Activated T-cell treated with anti-CD3 and anti-CD28 coated beads, Interleukin-2, amount 50 U/mL, for 4 hours (primary cell): ENCODE data around the gene CCDC88B. TPM values are rescaled to one million over a fixed set of nuclear protein-coding genes. Genes with fewer than 3 reads are reported as not detected.
A peak's percentile ranks its signal among the peaks of the same experiment; 100 is the strongest.
"Not testable (repeated sequence)": the region's sequence is repeated elsewhere in the genome, so short reads cannot be mapped to it uniquely, and the experiment has no call there.

Experiments used
- ATAC-seq, 2 donors: fragments of 200-7000 bp; cut with Tn5 transposase; one replicate each; pipeline ENCODE4 v1.10.0; 2021
- DNase-seq: peaks from one replicate; pipeline ENCODE4 v3.0.0-alpha.2; 2020
- H3K27me3 Mint-ChIP-seq: one replicate; pipeline ENCODE4 v1.8.0; 2021; ENCODE audit warnings: low read depth, mixed read lengths
- H3K36me3 Mint-ChIP-seq: one replicate; pipeline ENCODE4 v1.8.0; 2022; ENCODE audit warnings: mixed read lengths; ENCODE audit not compliant: insufficient read depth
- H3K4me1 Mint-ChIP-seq: one replicate; pipeline ENCODE4 v1.8.0; 2021; ENCODE audit warnings: low read depth, mixed read lengths
- H3K4me3 Mint-ChIP-seq: one replicate; pipeline ENCODE4 v1.8.0; 2021; ENCODE audit warnings: mild to moderate bottlenecking, moderate library complexity, mixed read lengths
- H3K9me3 Mint-ChIP-seq: one replicate; pipeline ENCODE4 v1.8.0; 2021; ENCODE audit warnings: mixed read lengths
- total RNA-seq, 3 donors: library from RNA; stranded (reverse); gene quantifications; one replicate each; pipeline ENCODE4 v1.2.1, GENCODE V29; 2021

The CCDC88B gene
- total RNA-seq, 3 donors from 2014 or later = 87.4 to 97.9 (median 96.2) TPM

GRCh38 chr11:64298966-64299846 lies 40.8 kb upstream of the CCDC88B start:
- ATAC-seq (no peak), DNase-seq (no peak)
- Mint-ChIP-seq H3K4me1 (peaks cover 24% of the 10 kb centered on the region), H3K27me3 (peaks cover 65% of the 10 kb centered on the region), H3K36me3 (no peaks in the 10 kb centered on the region), H3K9me3 (no peaks in the 10 kb centered on the region), H3K4me3 (peak overlapping the region; percentile 13)

GRCh38 chr11:64299847-64300648 lies 40.0 kb upstream of the CCDC88B start, which contains the start of gene CATSPERZ:
Gene CATSPERZ, plus strand, starts transcription at chr11:64300358. Its CDS starts 53 bp downstream, at chr11:64300411.
- DNase-seq (no peak), ATAC-seq (no peak)
- H3K9me3 Mint-ChIP-seq = no peaks in the 10 kb centered on the region
- H3K36me3 Mint-ChIP-seq = no peaks in the 10 kb centered on the region
- H3K4me1 Mint-ChIP-seq = peaks cover 28% of the 10 kb centered on the region
- H3K27me3 Mint-ChIP-seq = peaks cover 59% of the 10 kb centered on the region
- peak within 1 kb of the TSS; percentile 66 for H3K4me3 Mint-ChIP-seq

- Mint-ChIP-seq H3K27me3 (peaks cover 27% of the 10 kb centered on the region), H3K36me3 (peaks cover 7% of the 10 kb centered on the region), H3K4me1 (peaks cover 33% of the 10 kb centered on the region), H3K4me3 (no peak overlapping the region), H3K9me3 (no peaks in the 10 kb centered on the region)
- no peak for ATAC-seq
- no peak for DNase-seq
Observed at GRCh38 chr11:64303109-64304031, 36.6 kb upstream of the CCDC88B start.

GRCh38 chr11:64304032-64304315 lies 36.0 kb upstream of the CCDC88B start:
- Mint-ChIP-seq H3K4me1 (peaks cover 33% of the 10 kb centered on the region), H3K9me3 (no peaks in the 10 kb centered on the region), H3K36me3 (peaks cover 7% of the 10 kb centered on the region), H3K4me3 (peak overlapping the region; percentile 88), H3K27me3 (peaks cover 21% of the 10 kb centered on the region)
- DNase-seq (no peak), ATAC-seq (no peak)

GRCh38 chr11:64304316-64305072 lies 35.5 kb upstream of the CCDC88B start:
- peaks cover 19% of the 10 kb centered on the region for H3K27me3 Mint-ChIP-seq
- H3K4me1 Mint-ChIP-seq = peaks cover 33% of the 10 kb centered on the region
- ATAC-seq (peak; percentile 35 to 37), DNase-seq (peak; percentile 96)
- peaks cover 7% of the 10 kb centered on the region for H3K36me3 Mint-ChIP-seq
- no peaks in the 10 kb centered on the region for H3K9me3 Mint-ChIP-seq
- peak overlapping the region; percentile 88 for H3K4me3 Mint-ChIP-seq

- Mint-ChIP-seq H3K4me3 (peak within 1 kb of the TSS; percentile 99), H3K36me3 (peaks cover 7% of the 10 kb centered on the region), H3K4me1 (peaks cover 31% of the 10 kb centered on the region), H3K9me3 (no peaks in the 10 kb centered on the region), H3K27me3 (peaks cover 12% of the 10 kb centered on the region)
- DNase-seq (peak; percentile 100), ATAC-seq (peak; percentile 78 to 80)
Observed at GRCh38 chr11:64305075-64305690, 34.8 kb upstream of the CCDC88B start, which contains the start of gene ESRRA. Gene ESRRA, plus strand, starts transcription at chr11:64305524. Its CDS starts 1,656 bp downstream, at chr11:64307180.

- Mint-ChIP-seq H3K36me3 (peaks cover 7% of the 10 kb centered on the region), H3K4me3 (peak overlapping the region; percentile 99), H3K9me3 (no peaks in the 10 kb centered on the region), H3K4me1 (peaks cover 25% of the 10 kb centered on the region), H3K27me3 (peaks cover 5% of the 10 kb centered on the region)
- ATAC-seq (peak; percentile 17 to 19), DNase-seq (peak; percentile 70)
Observed at GRCh38 chr11:64305691-64306562, 34.1 kb upstream of the CCDC88B start.

- Mint-ChIP-seq H3K27me3 (peaks cover 4% of the 10 kb centered on the region), H3K9me3 (no peaks in the 10 kb centered on the region), H3K36me3 (peaks cover 7% of the 10 kb centered on the region), H3K4me1 (peaks cover 26% of the 10 kb centered on the region), H3K4me3 (peak overlapping the region; percentile 99)
- ATAC-seq (no peak), DNase-seq (no peak)
Observed at GRCh38 chr11:64306563-64306875, 33.5 kb upstream of the CCDC88B start.

- Mint-ChIP-seq H3K27me3 (peaks cover under 1% of the 10 kb centered on the region), H3K36me3 (peaks cover 7% of the 10 kb centered on the region), H3K9me3 (no peaks in the 10 kb centered on the region), H3K4me1 (peaks cover 26% of the 10 kb centered on the region), H3K4me3 (peak overlapping the region; percentile 99)
- no peak for DNase-seq
- no peak for ATAC-seq
Observed at GRCh38 chr11:64306876-64307622, 33.0 kb upstream of the CCDC88B start.

- not testable (repeated sequence) for ATAC-seq, H3K27me3 Mint-ChIP-seq, H3K36me3 Mint-ChIP-seq, H3K9me3 Mint-ChIP-seq, DNase-seq
- Mint-ChIP-seq H3K4me3 (peak overlapping the region; percentile 61), H3K4me1 (peaks cover 30% of the 10 kb centered on the region)
Observed at GRCh38 chr11:64307795-64308194, 32.2 kb upstream of the CCDC88B start.

GRCh38 chr11:64312947-64313346 lies 27.1 kb upstream of the CCDC88B start:
- Mint-ChIP-seq H3K27me3 (no peaks in the 10 kb centered on the region), H3K36me3 (peaks cover 8% of the 10 kb centered on the region), H3K9me3 (no peaks in the 10 kb centered on the region), H3K4me3 (no peak overlapping the region), H3K4me1 (peaks cover 20% of the 10 kb centered on the region)
- no peak for DNase-seq
- ATAC-seq = no peak
